ENCODE data around the gene RBBP6. TPM values are rescaled to one million over a fixed set of nuclear protein-coding genes. Genes with fewer than 3 reads are reported as not detected.
"Not testable (repeated sequence)": the region's sequence is repeated elsewhere in the genome, so short reads cannot be mapped to it uniquely, and the experiment has no call there.

RBBP6 gene, protein sequence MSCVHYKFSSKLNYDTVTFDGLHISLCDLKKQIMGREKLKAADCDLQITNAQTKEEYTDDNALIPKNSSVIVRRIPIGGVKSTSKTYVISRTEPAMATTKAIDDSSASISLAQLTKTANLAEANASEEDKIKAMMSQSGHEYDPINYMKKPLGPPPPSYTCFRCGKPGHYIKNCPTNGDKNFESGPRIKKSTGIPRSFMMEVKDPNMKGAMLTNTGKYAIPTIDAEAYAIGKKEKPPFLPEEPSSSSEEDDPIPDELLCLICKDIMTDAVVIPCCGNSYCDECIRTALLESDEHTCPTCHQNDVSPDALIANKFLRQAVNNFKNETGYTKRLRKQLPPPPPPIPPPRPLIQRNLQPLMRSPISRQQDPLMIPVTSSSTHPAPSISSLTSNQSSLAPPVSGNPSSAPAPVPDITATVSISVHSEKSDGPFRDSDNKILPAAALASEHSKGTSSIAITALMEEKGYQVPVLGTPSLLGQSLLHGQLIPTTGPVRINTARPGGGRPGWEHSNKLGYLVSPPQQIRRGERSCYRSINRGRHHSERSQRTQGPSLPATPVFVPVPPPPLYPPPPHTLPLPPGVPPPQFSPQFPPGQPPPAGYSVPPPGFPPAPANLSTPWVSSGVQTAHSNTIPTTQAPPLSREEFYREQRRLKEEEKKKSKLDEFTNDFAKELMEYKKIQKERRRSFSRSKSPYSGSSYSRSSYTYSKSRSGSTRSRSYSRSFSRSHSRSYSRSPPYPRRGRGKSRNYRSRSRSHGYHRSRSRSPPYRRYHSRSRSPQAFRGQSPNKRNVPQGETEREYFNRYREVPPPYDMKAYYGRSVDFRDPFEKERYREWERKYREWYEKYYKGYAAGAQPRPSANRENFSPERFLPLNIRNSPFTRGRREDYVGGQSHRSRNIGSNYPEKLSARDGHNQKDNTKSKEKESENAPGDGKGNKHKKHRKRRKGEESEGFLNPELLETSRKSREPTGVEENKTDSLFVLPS (N-terminal part only)
- total RNA-seq (100 to 1,000 TPM in 1 of 2 experiments, 10 to 100 TPM in 1; 92.6 to 102 TPM), polyA plus RNA-seq (10 to 100 TPM; 26.4 to 30.0 TPM)

DNA sequence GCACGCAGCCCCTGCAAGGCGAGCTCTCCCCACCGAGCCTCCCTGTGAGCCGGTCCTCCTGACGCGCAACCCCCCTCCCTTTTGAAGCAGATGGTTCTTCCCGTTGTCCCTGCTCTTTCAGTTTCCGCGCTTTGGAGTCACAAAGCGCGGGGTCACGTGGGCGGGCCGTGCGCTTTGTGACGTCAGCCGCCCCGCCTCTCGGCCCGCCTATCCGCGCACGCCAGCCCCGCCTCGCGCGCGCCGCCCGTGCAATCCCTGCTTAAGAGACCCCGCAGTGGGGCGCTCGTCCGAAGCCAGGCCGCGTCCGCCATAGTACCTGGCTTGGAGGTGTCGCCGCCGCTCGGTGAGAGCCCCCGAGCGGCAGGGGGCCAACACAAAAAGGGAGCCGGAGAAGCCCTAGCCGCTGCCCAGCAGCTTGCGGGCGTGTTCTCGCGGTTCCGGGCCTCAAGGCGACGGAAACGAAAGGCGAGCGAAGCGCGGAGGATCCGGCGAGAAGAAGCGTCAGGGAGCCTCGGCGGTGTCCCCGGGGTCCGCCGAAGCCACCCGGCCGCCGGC is at the start of gene RBBP6:
RBBP6 (plus strand) TSS at position 272 of the 555 bp plus-strand sequence. CDS start 1,061 bp downstream, outside the sequence.
- ChIA-PET POLR2A (ENCODE audit: partially characterized antibody) (interaction anchor here (0.7 to 3.3 kb wide), 7 partner anchors 9 to 589 kb away, joined by 3 to 19 read pairs (median 5); partner anchors contain the start of gene ARHGAP17), CTCF (ENCODE audit: partially characterized antibody) (interaction anchor here (1.4 to 3.6 kb wide), 2 partner anchors 9 to 23 kb away, joined by 3 to 14 read pairs; no protein-coding TSS in a partner anchor)
- Mint-ChIP-seq H3K4me3 (peak within 1 kb of the TSS; percentile 98 to 100 (median 100)), H3K36me3 (peaks cover 4 to 32% of the 10 kb centered on the region in 2 donors), H3K4me1 (peaks cover 20 to 49% (median 35%) of the 10 kb centered on the region in 4 donors), H3K27ac (peak within 1 kb of the TSS; percentile 99 to 100 (median 100)), H3K27me3 (peaks cover 0 to 1% of the 10 kb centered on the region in 2 donors), H3K9me3 (peaks cover 0 to 2% (median 0%) of the 10 kb centered on the region in 8 donors)
- Histone ChIP-seq H3K36me3 (ENCODE audit: insufficient read depth, low read length) (no peaks in the 10 kb centered on the region), H3K4me3 (ENCODE audit: low read length in 2 of 2) (peak within 1 kb of the TSS; percentile 70 to 93), H3K27me3 (ENCODE audit: insufficient read depth, low read length) (no peaks in the 10 kb centered on the region), H3K9me3 (ENCODE audit: control insufficient read depth in 1 of 2, low read length in 2 of 2) (no peaks in the 10 kb centered on the region), H3K4me1 (ENCODE audit: insufficient read depth, low read length) (peaks cover 34% of the 10 kb centered on the region), H3K27ac (ENCODE audit: low read depth, low read length) (peak within 1 kb of the TSS; percentile 97)
- DNase-seq, result peak; percentile 91 to 95 (median 95)
- intact Hi-C loops (cut with micrococcal nuclease), result loop anchor here (1.0 to 2.0 kb wide), 6 partner anchors 190 to 898 kb away; partner anchors contain the start of genes DCTN5, LCMT1, PALB2 and TNRC6A

DNA sequence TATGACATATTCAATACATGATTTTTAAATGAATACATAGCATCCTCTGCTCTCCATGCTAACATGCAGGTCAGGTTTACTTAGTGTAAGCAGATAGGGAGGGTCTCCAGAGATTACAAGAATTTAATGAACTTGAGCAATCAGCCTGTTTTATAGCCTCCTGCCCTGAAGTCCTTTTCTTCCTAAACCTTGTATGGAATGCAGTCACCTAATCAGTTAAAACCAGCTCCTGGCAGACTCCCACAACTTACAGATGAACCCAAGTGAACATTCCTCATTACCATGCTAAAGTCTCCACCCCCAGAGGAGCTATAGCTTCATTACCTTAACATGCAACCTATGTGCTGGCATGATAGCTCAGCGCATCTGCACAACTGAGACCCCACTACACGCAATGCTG is 48.5 kb upstream of the RBBP6 start:
- H3K27me3 Mint-ChIP-seq, result peaks cover 8 to 14% of the 10 kb centered on the region in 2 donors
- H3K27ac Mint-ChIP-seq, result no peak overlapping the region
- H3K9me3 Mint-ChIP-seq, result peaks cover 0 to 15% (median 7%) of the 10 kb centered on the region in 8 donors
- H3K27me3 ChIP-seq (ENCODE audit: insufficient read depth, low read length), result no peaks in the 10 kb centered on the region
- H3K4me3 ChIP-seq (ENCODE audit: low read length in 2 of 2), result no peak overlapping the region
- no peaks in the 10 kb centered on the region for H3K4me1 Mint-ChIP-seq
- no peak overlapping the region for H3K4me3 Mint-ChIP-seq
- no peaks in the 10 kb centered on the region for H3K9me3 ChIP-seq (ENCODE audit: control insufficient read depth in 1 of 2, low read length in 2 of 2)
- no peak for DNase-seq
- no peaks in the 10 kb centered on the region for H3K36me3 Mint-ChIP-seq
- intact Hi-C loops (cut with micrococcal nuclease), result no loop called here
- ChIA-PET CTCF (ENCODE audit: partially characterized antibody) (interaction anchor here (1.4 kb wide), 1 partner anchor 14 kb away, joined by 4 read pairs; no protein-coding TSS in a partner anchor), POLR2A (ENCODE audit: partially characterized antibody) (no interaction called here)
- no peaks in the 10 kb centered on the region for H3K36me3 ChIP-seq (ENCODE audit: insufficient read depth, low read length)
- no peak overlapping the region for H3K27ac ChIP-seq (ENCODE audit: low read depth, low read length)
- no peaks in the 10 kb centered on the region for H3K4me1 ChIP-seq (ENCODE audit: insufficient read depth, low read length)

DNA sequence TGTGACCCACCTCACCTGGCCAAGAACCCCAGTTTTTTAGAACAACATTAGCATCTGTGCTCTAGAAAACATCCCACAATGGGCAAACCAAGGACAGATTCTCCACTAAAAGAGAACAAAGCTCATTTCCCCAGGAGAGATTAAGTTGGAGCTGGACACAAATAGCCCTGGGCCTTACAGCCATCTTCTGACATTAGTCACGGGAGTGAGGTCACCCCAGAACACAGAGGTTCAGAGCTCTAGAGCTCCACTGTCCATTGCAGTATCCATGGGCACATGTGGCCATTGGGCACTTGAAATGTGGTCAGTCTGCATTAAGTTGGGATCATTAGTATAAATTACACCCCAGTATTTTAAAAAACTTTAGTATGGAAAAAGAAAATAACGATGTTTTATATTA is 47.6 kb upstream of the RBBP6 start:
- ChIA-PET POLR2A (ENCODE audit: partially characterized antibody) (no interaction called here), CTCF (ENCODE audit: partially characterized antibody) (interaction anchor here (1.6 kb wide), 1 partner anchor 13 kb away, joined by 6 read pairs; no protein-coding TSS in a partner anchor)
- H3K9me3 Mint-ChIP-seq, result peaks cover 0 to 15% (median 7%) of the 10 kb centered on the region in 8 donors
- no peaks in the 10 kb centered on the region for H3K9me3 ChIP-seq (ENCODE audit: control insufficient read depth in 1 of 2, low read length in 2 of 2)
- no peaks in the 10 kb centered on the region for H3K4me1 ChIP-seq (ENCODE audit: insufficient read depth, low read length)
- intact Hi-C loops (cut with micrococcal nuclease), result no loop called here
- H3K27me3 Mint-ChIP-seq, result peaks cover 8 to 12% of the 10 kb centered on the region in 2 donors
- DNase-seq, result no peak
- H3K27ac ChIP-seq (ENCODE audit: low read depth, low read length), result no peak overlapping the region
- H3K4me1 Mint-ChIP-seq, result no peaks in the 10 kb centered on the region
- no peaks in the 10 kb centered on the region for H3K36me3 Mint-ChIP-seq
- no peak overlapping the region for H3K27ac Mint-ChIP-seq
- H3K4me3 Mint-ChIP-seq, result no peak overlapping the region
- H3K36me3 ChIP-seq (ENCODE audit: insufficient read depth, low read length), result no peaks in the 10 kb centered on the region
- no peaks in the 10 kb centered on the region for H3K27me3 ChIP-seq (ENCODE audit: insufficient read depth, low read length)
- no peak overlapping the region for H3K4me3 ChIP-seq (ENCODE audit: low read length in 2 of 2)

DNA sequence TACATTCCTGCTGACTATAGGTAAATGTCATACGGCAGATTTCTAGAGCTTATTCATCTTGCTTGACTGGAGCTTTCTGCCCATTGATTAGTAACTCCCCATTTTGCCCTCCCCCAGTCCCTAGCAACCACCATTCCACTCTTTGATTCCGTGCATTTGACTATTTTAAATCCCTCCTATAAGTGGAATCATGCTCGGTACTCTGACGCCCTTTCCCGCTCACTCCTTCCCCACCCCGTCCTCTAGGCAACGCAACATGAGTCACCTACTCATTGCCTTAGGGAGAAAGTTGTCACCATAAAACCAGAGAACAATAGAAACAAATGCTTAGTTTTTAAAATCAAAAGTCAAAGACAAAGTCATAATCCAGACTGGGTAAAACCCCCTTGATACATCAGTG is 45.5 kb upstream of the RBBP6 start:
- Mint-ChIP-seq H3K9me3 (peaks cover 0 to 4% (median under 1%) of the 10 kb centered on the region in 8 donors), H3K27me3 (peaks cover 8 to 12% of the 10 kb centered on the region in 2 donors), H3K4me1 (no peaks in the 10 kb centered on the region), H3K4me3 (no peak overlapping the region), H3K36me3 (peaks cover 0 to 3% of the 10 kb centered on the region in 2 donors), H3K27ac (no peak overlapping the region)
- DNase-seq, result no peak
- H3K27me3 ChIP-seq (ENCODE audit: insufficient read depth, low read length), result no peaks in the 10 kb centered on the region
- ChIA-PET CTCF (ENCODE audit: partially characterized antibody) (interaction anchor here (1.0 to 3.3 kb wide), 2 partner anchors 11 kb away, joined by 3 to 17 read pairs; no protein-coding TSS in a partner anchor), POLR2A (ENCODE audit: partially characterized antibody) (no interaction called here)
- intact Hi-C loops (cut with micrococcal nuclease), result no loop called here
- no peak overlapping the region for H3K27ac ChIP-seq (ENCODE audit: low read depth, low read length)
- no peak overlapping the region for H3K4me3 ChIP-seq (ENCODE audit: low read length in 2 of 2)
- no peaks in the 10 kb centered on the region for H3K4me1 ChIP-seq (ENCODE audit: insufficient read depth, low read length)
- no peaks in the 10 kb centered on the region for H3K36me3 ChIP-seq (ENCODE audit: insufficient read depth, low read length)
- no peaks in the 10 kb centered on the region for H3K9me3 ChIP-seq (ENCODE audit: control insufficient read depth in 1 of 2, low read length in 2 of 2)

DNA sequence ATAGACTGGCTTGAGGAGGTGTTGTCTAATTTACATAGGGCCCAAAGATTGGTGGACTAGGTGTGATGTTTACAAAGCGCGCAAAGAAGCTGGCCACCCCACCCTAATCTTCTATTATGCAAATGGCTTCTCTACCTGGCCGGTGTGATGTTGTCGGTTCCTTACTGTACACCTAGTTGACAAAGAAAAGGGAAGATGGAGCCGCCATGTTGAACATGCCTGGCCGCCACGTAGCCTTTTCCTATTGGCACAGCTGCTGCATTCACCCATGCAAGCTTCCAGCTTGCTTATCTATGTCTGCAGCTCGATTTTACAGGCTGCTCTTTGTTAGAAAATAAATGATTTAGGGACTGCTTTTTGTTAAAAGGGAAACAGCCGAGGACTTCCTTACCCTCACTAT is 44.2 kb upstream of the RBBP6 start:
- H3K27me3 Mint-ChIP-seq; H3K36me3 ChIP-seq (ENCODE audit: insufficient read depth, low read length); H3K9me3 ChIP-seq (ENCODE audit: control insufficient read depth in 1 of 2, low read length in 2 of 2); H3K4me1 ChIP-seq (ENCODE audit: insufficient read depth, low read length); intact Hi-C loops (cut with micrococcal nuclease); H3K4me1 Mint-ChIP-seq; H3K4me3 Mint-ChIP-seq; H3K4me3 ChIP-seq (ENCODE audit: low read length in 2 of 2); H3K27ac Mint-ChIP-seq; H3K36me3 Mint-ChIP-seq; H3K27me3 ChIP-seq (ENCODE audit: insufficient read depth, low read length); DNase-seq; H3K27ac ChIP-seq (ENCODE audit: low read depth, low read length); POLR2A ChIA-PET (ENCODE audit: partially characterized antibody); H3K9me3 Mint-ChIP-seq: not testable (repeated sequence)
- CTCF ChIA-PET (ENCODE audit: partially characterized antibody), result interaction anchor here (3.3 kb wide), 1 partner anchor 10 kb away, joined by 17 read pairs; no protein-coding TSS in a partner anchor

DNA sequence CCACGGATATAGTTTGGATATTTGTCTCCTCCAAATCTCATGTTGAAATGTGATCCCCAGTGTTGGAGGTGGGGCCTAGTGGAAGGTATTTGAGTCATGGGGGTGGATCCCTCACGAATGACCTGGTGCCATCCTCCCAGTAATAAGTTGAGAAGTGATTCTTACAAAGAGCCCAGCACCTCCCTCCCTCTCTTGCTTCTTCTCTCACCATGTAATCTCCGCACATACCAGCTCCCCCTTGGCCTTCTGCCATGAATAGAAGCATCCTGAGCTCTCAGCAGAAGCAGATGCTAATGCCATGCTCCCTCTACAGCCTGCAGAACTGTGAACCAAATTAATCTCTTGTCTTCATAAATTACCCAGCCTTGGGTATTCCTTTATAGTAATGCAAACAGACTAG is 41.9 kb upstream of the RBBP6 start:
- no peaks in the 10 kb centered on the region for H3K36me3 ChIP-seq (ENCODE audit: insufficient read depth, low read length)
- Mint-ChIP-seq H3K4me3 (no peak overlapping the region), H3K4me1 (no peaks in the 10 kb centered on the region), H3K9me3 (no peaks in the 10 kb centered on the region), H3K27me3 (peaks cover 6 to 8% of the 10 kb centered on the region in 2 donors), H3K27ac (peak overlapping the region in 1 of 7 donors; percentile 48), H3K36me3 (peaks cover 0 to 3% of the 10 kb centered on the region in 2 donors)
- no peak overlapping the region for H3K4me3 ChIP-seq (ENCODE audit: low read length in 2 of 2)
- no peaks in the 10 kb centered on the region for H3K4me1 ChIP-seq (ENCODE audit: insufficient read depth, low read length)
- no peak overlapping the region for H3K27ac ChIP-seq (ENCODE audit: low read depth, low read length)
- CTCF ChIA-PET (ENCODE audit: partially characterized antibody), result no interaction called here
- no peak for DNase-seq
- intact Hi-C loops (cut with micrococcal nuclease), result no loop called here
- POLR2A ChIA-PET (ENCODE audit: partially characterized antibody), result no interaction called here
- no peaks in the 10 kb centered on the region for H3K9me3 ChIP-seq (ENCODE audit: control insufficient read depth in 1 of 2, low read length in 2 of 2)
- no peaks in the 10 kb centered on the region for H3K27me3 ChIP-seq (ENCODE audit: insufficient read depth, low read length)

Data from CD4-positive, alpha-beta memory T cell (primary cell).